GM03348 (cell line): Measurements from ENCODE around the gene TLR2.

ENCODE experiments used
- DNase-seq: peaks from one replicate; pipeline ENCODE4 v3.0.0; 2012; ENCODE audit warnings: low spot score

Gene TLR2

DNA sequence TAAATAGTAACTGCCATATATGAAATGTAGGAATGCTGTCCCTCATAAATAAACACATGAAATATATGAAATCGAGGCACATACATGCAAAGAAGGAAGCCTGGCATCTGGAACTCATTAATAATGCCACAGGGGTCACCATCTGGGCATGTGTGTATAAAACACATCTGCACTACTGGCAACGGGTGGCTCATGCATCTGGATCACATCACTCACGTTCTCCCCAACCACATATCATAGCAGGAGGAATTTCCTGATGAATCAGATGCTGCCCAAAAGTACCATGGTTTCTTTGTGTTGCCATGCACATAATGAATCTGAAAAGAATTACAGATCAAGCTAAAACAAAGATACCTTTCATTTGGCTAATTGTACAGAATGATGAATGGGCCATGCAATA, 47.2 kb downstream of the TLR2 start:
- peak; percentile 72 for DNase-seq

- no peak for DNase-seq
Observed at GRCh38 chr4:153733751-153734448, 49.8 kb downstream of the TLR2 start.

DNA sequence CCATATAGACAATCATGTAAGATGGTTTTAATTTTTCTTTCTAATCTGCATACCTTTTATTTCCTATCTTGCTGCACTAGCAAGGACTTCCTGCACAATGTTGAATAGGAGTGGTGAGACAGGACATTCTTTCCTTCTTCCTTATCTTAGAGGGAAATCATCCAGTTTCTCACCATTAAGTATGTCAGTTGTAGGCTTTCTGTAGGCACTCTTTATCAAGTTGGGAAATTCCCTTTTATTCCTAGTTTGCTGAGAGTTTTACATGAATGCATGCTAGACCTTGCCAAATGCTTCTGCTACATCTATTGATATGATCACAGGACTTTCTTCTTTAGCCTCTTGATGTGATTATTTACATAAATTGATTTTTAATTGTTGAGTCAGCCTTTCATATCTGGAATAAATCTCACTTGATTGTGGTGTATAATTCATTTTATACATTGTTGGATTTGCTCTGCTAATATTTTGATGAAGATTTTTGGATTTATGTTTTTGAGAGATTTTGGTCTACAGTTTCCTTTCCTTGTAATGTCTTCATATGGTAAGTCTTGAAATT, 51.9 kb downstream of the TLR2 start:
- no peak for DNase-seq

DNA sequence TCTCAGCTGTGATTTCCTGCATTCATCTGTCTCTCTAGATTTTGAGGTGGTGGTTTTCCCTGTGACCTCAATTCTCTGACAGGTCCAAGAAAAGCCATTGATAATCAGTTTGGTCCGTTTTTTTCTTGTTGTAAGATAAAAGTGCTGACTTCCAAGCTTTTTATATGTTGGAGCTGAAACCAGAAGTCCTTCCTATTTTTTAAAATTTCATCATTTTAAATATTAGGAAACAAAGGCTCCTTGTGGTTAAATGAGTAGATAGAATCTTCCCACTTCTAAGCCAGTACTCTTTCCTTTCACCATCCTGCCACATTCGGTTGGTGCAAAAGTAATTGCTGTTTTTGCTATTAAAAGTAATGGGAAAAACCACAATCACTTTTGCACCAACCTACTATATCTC, 57.5 kb downstream of the TLR2 start:
- no peak for DNase-seq

DNA sequence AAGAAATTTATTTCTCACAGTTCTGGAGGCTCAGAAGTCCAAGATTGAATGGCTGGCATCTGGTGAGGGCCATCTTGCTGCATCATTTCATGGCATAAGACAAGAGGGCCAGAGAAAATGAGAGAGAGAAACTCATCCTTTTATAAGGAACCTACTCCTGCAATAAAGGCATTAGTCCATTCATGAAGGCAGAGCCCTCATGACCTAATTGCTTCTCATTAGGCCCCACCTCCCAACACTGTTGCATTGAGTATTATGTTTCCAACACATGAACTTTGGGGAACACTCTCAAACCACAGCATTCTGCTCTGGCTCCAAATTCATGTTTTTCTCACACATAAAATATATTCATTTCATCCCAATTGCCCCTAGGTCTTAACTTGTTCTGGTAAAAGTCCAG, 61.6 kb downstream of the TLR2 start:
- no peak for DNase-seq

GRCh38 chr4:153747406-153747955, 63.4 kb downstream of the TLR2 start:
- no peak for DNase-seq

- peak; percentile 69 for DNase-seq
Observed at GRCh38 chr4:153748378-153748777, 64.3 kb downstream of the TLR2 start.

GRCh38 chr4:153750197-153750817, 66.2 kb downstream of the TLR2 start:
- peak; percentile 68 for DNase-seq

DNA sequence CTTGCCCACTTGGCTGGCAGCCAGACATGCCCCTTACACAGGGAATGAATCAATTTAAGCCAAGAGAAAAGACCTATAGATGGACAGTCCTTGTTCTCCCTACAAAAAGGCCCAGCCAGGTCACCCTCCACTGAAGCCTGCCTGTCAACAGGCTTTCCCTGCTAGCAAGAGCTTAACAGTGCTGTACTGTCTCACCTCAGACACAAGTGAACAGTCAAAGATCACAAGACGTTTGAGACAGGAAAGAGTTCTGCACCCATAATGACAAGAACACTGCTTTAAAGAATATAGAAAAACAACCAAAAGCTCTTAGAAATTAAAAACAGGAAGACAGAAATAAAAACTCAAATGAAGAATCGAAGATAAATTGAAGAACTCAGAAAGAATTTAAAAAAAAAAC, 71.1 kb downstream of the TLR2 start:
- DNase-seq = no peak
